Suprapubic skin (tissue), 4 donors: ENCODE results near the gene NPAS1.

Experiments
- CTCF ChIP-seq, 2 donors: fragments of 200-600 bp in 1 of 2; fragments of 450-650 bp in 1 of 2; sonication (generic) in 1 of 2; IDR thresholded peaks; one replicate each; pipeline ENCODE4 v1.5.1; 2016 to 2019; ENCODE audit warnings: antibody characterized with exemption in 2 of 2, mild to moderate bottlenecking in 1 of 2, moderate library complexity in 1 of 2
- POLR2A ChIP-seq, 2 donors: fragments of 450-650 bp; IDR thresholded peaks; one replicate each; pipeline ENCODE4 v1.6.1; 2017; ENCODE audit warnings: antibody characterized with exemption in 2 of 2, mild to moderate bottlenecking in 2 of 2, moderate library complexity in 2 of 2
- POLR2AphosphoS5 ChIP-seq, 3 donors: sonication (generic); formaldehyde crosslinking; IDR thresholded peaks; one replicate each; pipeline ENCODE4 v1.6.1; 2017; ENCODE audit warnings: antibody characterized with exemption in 3 of 3

GRCh38 chr19:47094557-47095475, 75.2 kb downstream of the NPAS1 start:
- TF ChIP-seq POLR2AphosphoS5 (IDR thresholded peaks at IDR 0.05) (no peak), CTCF (IDR thresholded peaks at IDR 0.05) (no peak), POLR2A (IDR thresholded peaks at IDR 0.05) (no peak)
